Measurements from ENCODE around the gene LILRA6. TPM values are rescaled to one million over a fixed set of nuclear protein-coding genes. Genes with fewer than 3 reads are reported as not detected.
"Not testable (repeated sequence)": the region's sequence is repeated elsewhere in the genome, so short reads cannot be mapped to it uniquely, and the experiment has no call there.

Gene LILRA6
- total RNA-seq, 1 donor: not detected

- not testable (repeated sequence) for H3K27ac ChIP-seq (ENCODE audit: low read depth, low read length); H3K36me3 ChIP-seq (ENCODE audit: insufficient read depth, low read length); H3K79me2 ChIP-seq (ENCODE audit: insufficient read depth, low read length); H3K4me2 ChIP-seq (ENCODE audit: insufficient read depth, low read length); H3K9me3 ChIP-seq (ENCODE audit: low read depth, low read length); H3K4me1 ChIP-seq (ENCODE audit: insufficient read depth, low read length); H3K4me3 ChIP-seq (ENCODE audit: insufficient read depth, low read length); H3K27me3 ChIP-seq (ENCODE audit: insufficient read depth, low read length); H2AFZ ChIP-seq (ENCODE audit: low read length); H4K20me1 ChIP-seq (ENCODE audit: insufficient read depth, low read length)
- DNase-seq (ENCODE audit: insufficient read length, low spot score, missing footprints): peak; percentile 8
Observed at GRCh38 chr19:54223277-54223936, 19.2 kb downstream of the LILRA6 start.

- not testable (repeated sequence) for H3K9me3 ChIP-seq (ENCODE audit: low read depth, low read length); H4K20me1 ChIP-seq (ENCODE audit: insufficient read depth, low read length); H3K4me1 ChIP-seq (ENCODE audit: insufficient read depth, low read length); DNase-seq (ENCODE audit: insufficient read length, low spot score, missing footprints); H3K4me3 ChIP-seq (ENCODE audit: insufficient read depth, low read length); H3K36me3 ChIP-seq (ENCODE audit: insufficient read depth, low read length); H3K27me3 ChIP-seq (ENCODE audit: insufficient read depth, low read length); H3K4me2 ChIP-seq (ENCODE audit: insufficient read depth, low read length); H3K79me2 ChIP-seq (ENCODE audit: insufficient read depth, low read length); H3K27ac ChIP-seq (ENCODE audit: low read depth, low read length); H2AFZ ChIP-seq (ENCODE audit: low read length)
Observed at GRCh38 chr19:54222474-54223276, 19.9 kb downstream of the LILRA6 start, which contains the start of gene LILRB3. LILRB3 (minus strand) TSS chr19:54223007; CDS start chr19:54222976, 31 bp downstream.

- DNase-seq (ENCODE audit: insufficient read length, low spot score, missing footprints); H3K9me3 ChIP-seq (ENCODE audit: low read depth, low read length); H2AFZ ChIP-seq (ENCODE audit: low read length); H3K36me3 ChIP-seq (ENCODE audit: insufficient read depth, low read length); H3K4me3 ChIP-seq (ENCODE audit: insufficient read depth, low read length); H3K4me1 ChIP-seq (ENCODE audit: insufficient read depth, low read length); H3K4me2 ChIP-seq (ENCODE audit: insufficient read depth, low read length); H3K79me2 ChIP-seq (ENCODE audit: insufficient read depth, low read length); H4K20me1 ChIP-seq (ENCODE audit: insufficient read depth, low read length); H3K27ac ChIP-seq (ENCODE audit: low read depth, low read length); H3K27me3 ChIP-seq (ENCODE audit: insufficient read depth, low read length): not testable (repeated sequence)
Observed at GRCh38 chr19:54221947-54222346, 20.6 kb downstream of the LILRA6 start.

- H3K9me3 ChIP-seq (ENCODE audit: low read depth, low read length); H3K4me3 ChIP-seq (ENCODE audit: insufficient read depth, low read length); H2AFZ ChIP-seq (ENCODE audit: low read length); H3K4me1 ChIP-seq (ENCODE audit: insufficient read depth, low read length); H3K79me2 ChIP-seq (ENCODE audit: insufficient read depth, low read length); H4K20me1 ChIP-seq (ENCODE audit: insufficient read depth, low read length); H3K4me2 ChIP-seq (ENCODE audit: insufficient read depth, low read length); H3K36me3 ChIP-seq (ENCODE audit: insufficient read depth, low read length); H3K27me3 ChIP-seq (ENCODE audit: insufficient read depth, low read length); H3K27ac ChIP-seq (ENCODE audit: low read depth, low read length): not testable (repeated sequence)
- DNase-seq (ENCODE audit: insufficient read length, low spot score, missing footprints): peak; percentile 36
Observed at GRCh38 chr19:54219702-54220101, 22.9 kb downstream of the LILRA6 start.

DNA sequence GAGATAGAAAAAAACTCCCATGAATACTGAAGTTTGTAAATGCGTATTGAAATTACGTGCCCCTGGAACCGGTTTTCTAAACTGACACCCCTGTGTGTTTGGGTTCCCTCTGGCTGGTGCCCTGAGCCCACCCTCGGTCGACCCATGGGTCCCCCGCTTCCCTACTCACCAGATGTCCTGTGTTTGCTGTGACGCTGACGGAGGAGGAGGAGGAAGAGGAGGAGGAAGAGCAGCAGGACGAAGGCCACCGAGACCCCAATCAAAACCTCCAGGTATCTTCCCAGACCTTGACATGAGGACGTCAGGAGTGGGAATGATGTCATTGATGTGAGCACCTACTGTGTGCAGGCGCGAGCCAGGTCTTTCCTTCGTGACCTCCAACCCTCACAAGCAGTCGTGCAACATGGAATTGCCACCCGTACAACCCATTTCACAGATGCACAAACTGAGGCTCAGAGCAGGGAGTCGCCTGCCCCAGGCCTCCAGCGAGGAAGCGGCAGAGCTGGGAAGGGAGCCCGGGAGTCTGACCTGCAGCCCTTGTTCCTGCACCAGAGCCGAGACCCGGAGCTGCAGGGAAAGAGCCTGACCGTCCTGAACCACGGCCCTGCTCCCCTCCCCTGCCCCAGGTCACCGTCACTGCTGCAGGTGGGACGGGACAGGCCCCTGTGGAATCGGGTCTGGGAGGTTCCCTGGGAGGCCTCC is 23.5 kb downstream of the LILRA6 start:
- peak; percentile 51 for DNase-seq (ENCODE audit: insufficient read length, low spot score, missing footprints)
- Histone ChIP-seq H3K27me3 (ENCODE audit: insufficient read depth, low read length) (no peaks in the 10 kb centered on the region), H3K4me1 (ENCODE audit: insufficient read depth, low read length) (no peaks in the 10 kb centered on the region), H3K4me3 (ENCODE audit: insufficient read depth, low read length) (no peak overlapping the region), H3K4me2 (ENCODE audit: insufficient read depth, low read length) (no peak overlapping the region), H3K36me3 (ENCODE audit: insufficient read depth, low read length) (no peaks in the 10 kb centered on the region), H3K9me3 (ENCODE audit: low read depth, low read length) (no peaks in the 10 kb centered on the region), H2AFZ (ENCODE audit: low read length) (no peak overlapping the region), H4K20me1 (ENCODE audit: insufficient read depth, low read length) (no peaks in the 10 kb centered on the region), H3K27ac (ENCODE audit: low read depth, low read length) (no peak overlapping the region), H3K79me2 (ENCODE audit: insufficient read depth, low read length) (no peaks in the 10 kb centered on the region)
- no peak for TF ChIP-seq CTCF (IDR thresholded peaks at IDR 0.05; ENCODE audit: extremely low read depth, low read depth, low read length)

Data from osteoblast (primary cell).